Left ventricle myocardium superior (tissue), 1 donor: ENCODE data around the gene NUP210. TPM values are rescaled to one million over a fixed set of nuclear protein-coding genes. Genes with fewer than 3 reads are reported as not detected.
A peak's percentile ranks its signal among the peaks of the same experiment; 100 is the strongest.
"Not testable (repeated sequence)": the region's sequence is repeated elsewhere in the genome, so short reads cannot be mapped to it uniquely, and the experiment has no call there.

ENCODE experiments used
- ATAC-seq: fragments of 200-7000 bp; cut with Tn5 transposase; one replicate; pipeline ENCODE4 v1.9.1; 2020; ENCODE audit warnings: mild to moderate bottlenecking, moderate library complexity
- DNase-seq: peaks from one replicate; pipeline ENCODE4 v3.0.0-alpha.2; 2020
- intact Hi-C: fragments of 100-400 bp; cut with micrococcal nuclease; formaldehyde crosslinking; loops from one replicate; pipeline ENCODE4 v1.11.0; 2022
- total RNA-seq: library from RNA; stranded (reverse); fragmentation: NEBNext Ultra II Directional; extraction: Animal tissue kit (Norgen Biotek cat#: 25700); gene quantifications from one replicate; pipeline ENCODE4 v1.2.1, GENCODE V29; 2021
- donor health status: DM: no; HTN: yes; CAD: no; lungs with severe emphysema.

Gene NUP210
- total RNA-seq, 1 donor from 2014 or later, result 3.9 TPM

DNA sequence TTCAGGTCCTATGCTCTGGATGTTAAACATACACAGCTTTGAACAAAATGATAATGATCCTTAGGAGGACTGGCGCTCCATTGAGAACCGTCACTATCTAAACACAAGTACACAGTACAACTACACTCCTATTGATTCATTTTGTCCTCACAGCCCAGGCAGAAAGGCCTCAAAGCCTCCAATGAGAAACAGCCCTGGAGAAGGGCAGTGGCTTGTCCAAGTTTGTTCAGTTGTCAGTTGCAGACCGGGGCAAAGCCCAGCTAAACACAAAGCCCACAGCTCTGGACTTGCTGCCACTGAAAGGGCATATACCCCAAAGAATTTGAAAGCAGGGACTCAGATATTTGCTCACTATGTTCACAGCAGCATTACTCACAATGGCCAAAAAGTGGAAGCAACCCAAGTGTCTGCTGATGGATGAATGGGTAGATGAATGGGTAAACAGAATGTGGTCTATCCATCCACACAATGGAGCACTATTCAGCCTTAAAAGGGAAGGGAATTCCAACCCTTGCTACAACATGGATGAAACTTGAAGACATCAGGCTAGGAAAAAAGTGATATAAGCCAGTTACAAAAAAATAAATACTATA, 34.7 kb downstream of the NUP210 start:
- no peak for ATAC-seq
- intact Hi-C loops, result no loop called here

DNA sequence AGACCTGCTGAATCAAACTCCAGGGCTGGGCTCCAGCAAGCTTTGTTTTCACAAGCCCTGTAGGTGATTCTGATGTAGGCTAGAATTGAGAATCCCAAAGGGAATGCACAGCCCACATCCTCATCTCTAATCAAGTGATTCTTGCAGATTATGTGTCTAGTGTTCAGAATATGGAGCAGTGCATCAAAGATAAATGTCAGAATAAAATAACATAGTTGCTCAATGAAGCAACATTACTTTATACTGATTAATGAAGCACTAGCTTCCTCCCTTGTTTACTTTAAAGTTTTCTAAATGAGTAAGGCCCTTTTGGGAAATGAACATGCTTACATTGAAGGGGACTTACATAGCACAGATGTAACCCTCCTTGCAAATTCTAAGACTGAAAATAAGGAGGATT, 39.2 kb downstream of the NUP210 start:
- DNase-seq (no peak), ATAC-seq (no peak)
- intact Hi-C loops, result no loop called here

More for the DNA sequence above, 34.7 kb downstream of the NUP210 start:
- no peak for DNase-seq

DNA sequence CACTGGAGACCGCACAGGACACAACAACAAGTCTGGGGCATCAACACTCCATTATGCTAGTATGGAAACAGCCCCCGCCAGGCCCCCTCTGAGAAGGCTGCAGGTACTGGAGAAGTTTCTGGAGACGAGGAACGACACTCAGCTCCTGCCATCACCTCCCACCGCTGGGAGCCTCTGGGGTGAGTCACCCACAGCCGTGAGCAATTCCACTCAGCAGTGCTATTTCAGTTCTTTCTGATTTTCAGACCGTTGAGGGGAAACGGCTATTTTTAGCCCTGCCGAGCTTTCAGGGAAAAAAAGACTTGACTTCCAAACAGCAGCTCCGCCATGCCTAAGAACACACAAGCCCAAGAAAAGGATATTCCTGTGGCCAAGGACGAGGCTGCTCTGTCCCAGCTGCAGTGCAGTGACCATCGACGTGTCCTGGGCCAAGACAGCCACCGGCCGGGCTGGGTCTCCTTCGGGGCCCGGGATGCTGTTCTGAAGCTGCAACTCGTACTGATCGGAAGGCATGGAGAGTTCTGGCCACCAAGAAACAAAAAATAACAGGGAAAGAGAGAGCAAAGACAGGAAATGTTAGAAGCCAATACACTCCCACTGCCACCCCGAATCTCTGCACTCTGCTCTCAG, 40.8 kb downstream of the NUP210 start:
- ATAC-seq (peak; percentile 87), DNase-seq (peak; percentile 40)
- intact Hi-C loops, result no loop called here

DNA sequence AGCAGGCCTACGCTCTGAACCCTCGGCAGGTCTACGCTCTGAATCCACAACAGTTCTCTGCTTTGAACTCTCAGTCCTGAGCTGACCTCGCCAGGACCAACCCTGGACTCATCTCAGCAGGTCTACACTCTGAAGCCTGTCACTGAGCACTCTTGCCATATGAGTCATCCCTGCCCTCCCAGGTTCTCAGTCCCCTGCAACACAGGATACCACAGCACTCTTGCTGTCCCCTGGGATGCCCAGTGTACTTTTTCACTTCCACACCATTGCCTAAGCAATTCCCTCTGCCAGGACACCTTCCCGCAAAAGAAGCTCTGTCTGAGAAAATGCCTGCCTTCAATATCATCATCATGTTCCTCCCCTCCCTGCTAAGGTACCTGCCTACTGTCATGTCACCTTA, 42.0 kb downstream of the NUP210 start:
- intact Hi-C loops, result no loop called here
- no peak for DNase-seq
- peak; percentile 38 for ATAC-seq

DNA sequence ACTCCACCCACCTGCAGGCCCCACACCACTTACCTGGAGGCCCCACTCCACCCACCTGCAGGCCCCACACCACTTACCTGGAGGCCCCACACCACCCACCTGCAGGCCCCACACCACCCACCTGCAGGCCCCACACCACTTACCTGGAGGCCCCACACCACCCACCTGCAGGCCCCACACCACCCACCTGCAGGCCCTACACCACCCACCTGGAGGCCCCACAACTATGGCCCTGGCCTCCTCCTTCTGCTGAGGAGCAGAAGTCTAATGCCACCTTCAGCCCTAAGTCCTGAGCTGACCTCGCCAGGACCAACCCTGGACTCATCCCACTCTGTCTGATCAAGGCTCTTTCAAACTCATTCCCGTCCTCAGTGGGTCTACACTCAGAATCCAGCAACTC, 42.4 kb downstream of the NUP210 start:
- DNase-seq, ATAC-seq, intact Hi-C loops: not testable (repeated sequence)

DNA sequence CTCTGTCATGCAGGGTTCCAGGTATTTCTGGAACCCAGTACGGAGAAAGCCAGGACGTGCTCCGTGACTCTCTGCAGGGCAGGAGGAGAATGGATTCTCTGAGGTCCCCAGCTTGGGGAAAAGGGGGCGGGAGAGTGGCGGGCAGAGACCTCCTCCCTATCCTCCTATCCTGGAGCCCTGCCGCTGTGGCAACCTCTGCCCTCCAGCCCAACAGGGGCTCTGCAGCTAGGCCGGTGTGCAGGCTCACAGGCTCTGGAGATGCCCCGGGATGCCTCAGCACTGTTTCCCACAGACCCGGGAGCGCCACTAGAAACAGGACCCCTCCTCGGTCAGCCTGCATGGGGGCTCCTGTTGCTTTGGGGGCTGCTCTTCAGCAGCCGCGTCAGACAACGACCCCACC, 43.1 kb downstream of the NUP210 start:
- no peak for ATAC-seq
- intact Hi-C loops, result no loop called here
- DNase-seq, result no peak

DNA sequence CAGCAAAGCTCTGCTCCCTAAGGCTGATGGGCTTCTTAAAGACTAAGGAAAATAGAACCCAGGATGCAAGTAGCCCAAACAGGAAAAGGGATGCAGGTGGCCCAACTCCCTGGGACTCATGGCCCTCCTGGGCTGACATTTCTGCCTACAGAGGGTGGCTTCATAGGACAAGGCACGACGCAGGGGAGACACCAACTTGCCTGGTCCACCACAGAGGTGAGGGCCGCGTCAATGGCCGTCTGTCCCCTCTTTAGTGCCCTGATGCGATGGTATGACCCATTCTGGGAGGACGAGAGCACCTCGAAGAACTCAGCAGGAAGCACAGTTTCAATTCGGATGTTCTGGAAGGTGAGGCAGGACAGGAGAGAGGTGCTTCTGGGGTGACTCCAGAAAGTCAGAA, 44.0 kb downstream of the NUP210 start:
- intact Hi-C loops, result no loop called here
- DNase-seq (no peak), ATAC-seq (no peak)

DNA sequence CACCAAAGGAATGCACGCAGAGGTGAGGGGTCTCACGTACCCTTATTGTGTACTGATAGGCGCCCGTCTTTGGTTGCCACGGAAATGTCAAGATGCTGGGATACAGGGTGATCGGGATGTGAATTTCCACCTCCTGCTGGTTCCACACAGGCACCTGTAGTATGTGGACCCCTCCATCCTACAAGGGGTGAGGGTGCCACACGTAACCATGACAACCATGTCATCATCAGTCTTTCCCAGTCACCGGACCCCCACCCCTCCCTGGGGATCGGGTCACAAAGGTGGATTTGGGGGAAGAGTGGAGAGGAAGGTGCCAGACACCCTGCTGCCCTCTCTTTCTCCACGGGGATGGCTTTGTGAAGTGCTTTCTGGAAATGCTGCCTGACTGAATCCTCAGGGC, 44.7 kb downstream of the NUP210 start:
- ATAC-seq, result no peak
- intact Hi-C loops, result no loop called here
- no peak for DNase-seq

DNA sequence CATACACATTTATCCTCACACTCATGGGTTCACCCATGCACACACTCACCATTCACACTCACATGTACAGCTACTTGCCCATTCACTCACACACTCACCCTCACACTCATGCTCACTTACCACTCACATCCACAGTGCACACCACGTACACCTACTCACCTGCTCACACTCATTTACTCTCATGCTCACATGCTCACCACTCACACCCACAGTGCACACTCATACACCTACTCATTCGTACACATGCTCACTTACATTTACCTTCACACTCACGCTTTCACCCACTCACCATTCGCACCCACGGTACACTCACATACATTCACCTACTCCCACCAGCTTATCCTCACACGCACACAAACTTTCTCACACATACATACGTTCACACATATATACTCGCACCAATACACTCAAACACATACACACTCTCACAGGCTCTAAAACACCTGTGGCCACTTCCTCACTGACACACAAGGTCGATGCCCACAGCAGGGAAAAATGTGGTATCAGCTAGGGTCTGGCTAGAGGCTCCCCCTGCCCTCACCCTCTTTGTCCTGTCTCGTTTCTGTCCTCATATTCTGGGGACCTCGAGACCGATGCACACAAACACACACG, 46.0 kb downstream of the NUP210 start:
- ATAC-seq (no peak), DNase-seq (no peak)
- intact Hi-C loops, result no loop called here

DNA sequence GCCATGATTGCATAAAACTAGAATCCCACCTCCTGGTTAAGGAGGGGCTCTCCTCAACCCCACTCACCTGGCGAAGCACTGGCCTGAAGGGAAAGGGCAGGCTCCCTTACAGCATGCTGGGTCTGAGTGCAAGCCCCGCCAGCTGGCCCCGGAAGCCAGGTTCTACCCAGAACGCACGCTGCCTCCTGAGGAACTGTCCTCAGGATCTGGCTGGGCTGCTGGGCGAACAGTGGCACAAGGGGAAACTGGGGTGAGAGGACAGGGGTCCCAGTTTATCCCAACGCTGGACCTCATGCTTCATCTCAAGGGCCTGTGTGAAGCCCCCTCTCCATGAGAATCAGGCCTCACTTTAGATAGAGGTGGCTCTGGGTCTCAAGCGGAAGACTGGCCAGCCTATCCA, 47.5 kb downstream of the NUP210 start:
- DNase-seq, result no peak
- intact Hi-C loops, result no loop called here
- no peak for ATAC-seq

DNA sequence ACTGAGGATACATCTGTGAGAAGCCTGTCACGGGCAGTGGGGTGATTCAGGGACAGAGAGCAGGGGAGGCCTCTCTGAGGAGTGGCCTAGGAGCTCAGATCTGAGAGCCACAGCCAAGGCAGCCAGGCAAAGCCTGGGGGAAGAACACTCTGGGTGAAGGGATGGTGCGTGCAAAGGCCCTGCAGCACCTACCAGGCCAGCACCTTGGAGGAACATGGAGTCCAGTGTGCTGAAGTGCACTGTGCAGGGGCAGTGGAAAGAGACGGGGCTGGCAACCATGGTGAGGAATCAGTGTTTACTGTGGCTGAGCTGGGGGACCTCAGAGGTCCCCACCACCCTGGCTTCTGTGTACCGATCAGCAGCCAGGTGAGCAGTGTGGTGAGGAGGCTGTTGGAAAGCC, 48.0 kb downstream of the NUP210 start:
- intact Hi-C loops, result no loop called here
- no peak for ATAC-seq
- DNase-seq, result no peak

DNA sequence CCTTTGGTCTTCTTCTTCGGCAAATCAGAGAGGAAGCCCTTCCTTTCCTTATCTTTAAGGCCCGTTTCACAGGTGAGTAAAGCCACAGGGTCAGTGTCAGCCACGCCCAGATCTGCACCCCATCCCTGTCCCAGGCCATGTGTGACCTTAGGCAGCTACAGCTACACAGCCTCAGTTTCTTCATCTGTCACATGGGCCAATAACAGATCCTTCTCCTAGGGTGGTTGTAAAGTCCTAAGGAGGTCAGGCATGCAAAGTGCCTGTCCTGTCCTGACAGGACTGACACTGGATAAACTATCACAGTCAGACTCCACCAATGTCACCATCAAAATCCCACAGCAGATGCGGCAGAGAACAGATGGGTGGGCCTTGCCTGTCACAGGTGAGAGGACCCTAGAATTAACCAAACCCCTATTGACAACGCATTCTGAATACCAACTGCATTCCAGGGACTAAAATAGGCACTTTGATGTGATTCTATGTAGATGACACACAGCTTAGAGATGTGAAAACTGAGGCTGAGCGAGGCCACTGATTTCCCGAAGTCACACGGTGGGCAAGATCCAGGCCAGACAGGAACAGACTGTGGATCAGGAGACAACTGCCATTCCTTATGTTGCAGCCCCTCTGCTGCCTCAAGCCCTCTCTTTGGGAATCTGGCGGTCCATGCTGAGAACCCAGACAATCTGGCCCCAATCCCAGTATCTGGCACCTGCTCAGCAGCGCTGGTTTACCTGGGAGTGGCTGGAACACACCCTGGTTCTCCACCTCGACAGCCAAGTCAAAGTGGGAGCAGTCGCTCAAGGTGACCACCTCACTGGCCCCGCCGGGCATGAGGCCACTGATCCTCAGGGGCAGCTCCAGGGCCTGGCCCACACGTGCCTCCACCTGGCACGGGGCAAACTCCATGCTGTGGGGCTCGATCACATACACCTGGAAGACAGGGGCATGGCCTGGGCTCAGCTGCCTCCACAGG, 48.7 kb downstream of the NUP210 start:
- no peak for ATAC-seq
- intact Hi-C loops, result no loop called here
- no peak for DNase-seq

DNA sequence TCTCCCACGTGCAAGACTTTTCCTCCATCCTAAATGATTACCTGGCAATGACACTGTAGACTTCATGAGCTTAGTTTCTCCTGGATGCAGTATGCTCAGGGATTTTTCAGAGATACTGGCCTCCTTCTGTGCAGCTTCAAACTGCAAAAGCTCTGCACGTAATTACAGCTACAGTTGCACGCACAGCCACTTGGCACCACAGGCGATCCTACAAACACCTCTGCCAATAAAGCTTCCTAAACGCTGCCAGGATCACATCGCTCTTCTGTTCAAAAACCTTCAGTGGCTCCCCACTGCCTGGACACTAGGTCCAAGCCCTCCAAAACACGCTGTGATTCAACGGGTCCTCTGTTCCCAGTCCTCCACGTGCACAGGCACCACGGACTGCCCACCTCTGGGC, 49.5 kb downstream of the NUP210 start:
- ATAC-seq (no peak), DNase-seq (no peak)
- intact Hi-C loops, result no loop called here

DNA sequence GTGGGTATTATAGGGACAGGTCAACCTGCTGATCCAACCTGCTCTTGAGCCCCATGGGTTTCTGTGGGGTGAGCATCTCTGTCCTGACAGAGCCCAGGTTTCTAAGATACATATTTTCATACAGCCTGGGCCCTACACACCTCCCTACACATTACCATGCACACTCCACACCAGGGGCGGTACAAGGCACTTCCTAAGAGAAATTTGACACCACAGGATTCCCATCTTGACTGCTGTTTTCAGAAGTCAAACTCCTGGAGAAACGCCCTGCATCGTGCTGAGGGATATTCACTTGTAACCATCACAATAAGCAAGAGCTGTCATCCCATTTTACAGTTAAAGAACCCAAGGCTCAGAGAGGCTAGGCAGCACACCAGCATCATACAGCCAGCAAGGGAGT, 50.1 kb downstream of the NUP210 start:
- no peak for DNase-seq
- no peak for ATAC-seq
- intact Hi-C loops, result no loop called here

DNA sequence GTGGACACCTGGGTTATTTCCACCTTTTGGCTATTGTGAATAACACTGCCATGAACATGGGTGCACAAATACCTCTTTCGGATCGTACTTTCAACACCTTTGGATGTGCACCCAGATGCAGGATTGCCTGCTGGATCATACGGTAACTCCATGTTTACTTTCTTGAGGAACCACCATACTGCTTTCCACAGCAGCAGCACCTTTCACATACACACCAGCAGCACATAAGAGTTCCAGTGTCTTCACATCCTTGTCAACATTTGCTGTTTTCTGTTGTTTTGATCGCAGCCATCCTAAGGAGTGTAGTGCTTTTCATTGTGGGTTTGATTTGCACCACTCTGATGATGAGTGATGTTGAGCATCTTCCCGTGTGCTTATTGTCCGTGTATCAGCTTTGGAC, 51.3 kb downstream of the NUP210 start:
- ATAC-seq (no peak), DNase-seq (no peak)
- intact Hi-C loops, result no loop called here

DNA sequence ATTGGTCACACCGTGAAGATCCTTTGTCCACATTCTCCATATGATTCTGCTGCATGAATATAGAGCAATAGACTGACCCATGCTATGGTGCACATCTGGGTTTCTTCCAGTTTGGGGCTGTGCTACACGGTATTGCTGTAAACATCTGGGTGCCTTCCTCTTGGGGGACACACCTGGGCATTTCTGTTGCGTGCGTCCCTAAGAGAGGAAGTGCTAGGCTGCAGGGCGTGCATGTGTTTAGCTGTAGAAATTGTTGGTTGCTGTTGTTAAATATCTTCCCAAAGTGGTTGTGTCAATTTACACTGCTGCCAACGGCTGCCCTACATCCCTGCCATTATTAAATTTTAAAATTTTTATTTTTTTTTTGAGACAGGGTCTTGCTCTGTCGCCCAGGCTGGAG, 52.4 kb downstream of the NUP210 start:
- DNase-seq (no peak), ATAC-seq (no peak)
- intact Hi-C loops, result no loop called here

DNA sequence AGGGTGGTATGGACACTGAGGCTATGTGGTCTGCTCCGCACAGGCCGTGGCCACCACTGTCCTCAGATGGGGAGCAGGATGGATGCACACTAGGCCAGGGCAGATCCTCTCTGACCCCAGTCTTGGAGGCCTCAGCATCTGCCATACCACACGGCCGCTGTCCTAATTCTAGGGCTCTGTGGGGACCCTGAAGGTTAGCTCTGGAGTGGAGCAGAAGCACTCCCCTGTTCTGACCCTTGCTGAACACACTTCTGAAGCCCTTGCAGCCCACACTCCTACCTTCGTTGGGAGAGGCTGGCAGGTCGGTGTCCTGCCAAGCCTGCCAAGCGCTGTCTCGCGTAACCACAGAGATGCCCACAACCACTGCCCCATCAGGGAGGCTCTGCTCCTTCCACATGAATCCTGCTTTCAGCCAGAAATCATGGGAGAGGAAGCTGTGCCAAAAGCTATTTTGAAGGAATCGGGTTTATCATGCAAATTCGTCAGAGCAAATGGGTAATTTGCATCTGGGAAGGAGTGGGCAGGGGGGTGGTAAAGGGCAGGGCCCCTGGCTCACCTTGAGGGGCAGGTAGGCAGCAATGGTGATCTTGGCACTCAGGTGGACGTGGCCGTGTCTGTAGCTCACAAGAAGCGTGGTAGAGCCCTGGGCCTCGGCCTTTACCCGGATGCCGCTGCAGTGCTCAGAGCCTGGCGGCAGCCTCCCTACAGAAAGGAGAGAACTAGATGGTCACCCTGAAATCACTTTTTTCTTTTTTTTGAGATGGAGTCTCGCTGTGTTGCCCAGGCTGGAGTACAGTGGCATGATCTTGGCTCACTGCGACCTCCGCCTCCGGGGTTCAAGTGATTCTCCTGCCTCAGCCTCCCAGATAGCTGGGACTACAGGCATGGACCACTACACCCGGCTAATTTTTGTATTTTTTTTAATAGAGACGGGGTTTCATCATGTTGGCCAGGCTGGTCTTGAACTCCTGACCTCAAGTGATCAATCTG, 54.4 kb downstream of the NUP210 start:
- intact Hi-C loops, result no loop called here
- no peak for ATAC-seq
- no peak for DNase-seq

DNA sequence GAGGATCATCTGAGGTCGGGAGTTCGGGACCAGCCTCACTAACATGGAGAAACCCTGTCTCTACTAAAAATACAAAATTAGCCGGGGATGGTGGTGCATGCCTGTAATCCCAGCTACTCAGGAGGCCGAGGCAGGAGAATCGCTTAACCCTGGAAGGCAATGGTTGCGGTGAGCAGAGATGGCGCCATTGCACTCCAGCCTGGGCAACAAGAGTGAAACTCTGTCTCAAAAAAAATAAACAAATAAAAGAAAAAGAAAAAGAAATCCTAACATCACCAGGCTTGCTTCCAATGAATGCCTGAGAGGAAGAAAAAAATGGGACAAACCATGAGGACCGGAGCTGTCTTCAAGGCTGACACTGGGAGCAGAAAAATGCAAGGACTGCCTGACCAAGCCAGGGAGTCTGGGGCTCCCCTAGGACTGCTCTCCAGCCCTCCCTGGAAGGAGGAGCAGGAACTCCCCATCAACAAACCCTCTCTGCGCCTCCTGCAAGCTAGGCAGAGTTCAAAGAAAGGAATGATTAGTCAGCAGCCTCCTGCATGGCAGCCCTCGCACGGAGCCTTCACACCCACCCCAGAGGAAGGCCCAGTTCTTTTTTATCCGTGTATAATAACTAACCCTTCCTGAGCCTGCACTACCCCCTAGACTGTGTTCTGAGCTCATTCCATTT, 55.4 kb downstream of the NUP210 start:
- ATAC-seq, result no peak
- no peak for DNase-seq
- intact Hi-C loops, result no loop called here
